ENCODE results near the gene MIX23.

MIX23 gene

GRCh38 chr3:122324871-122325323 is 58.1 kb downstream of the MIX23 start, which contains the start of gene CSTA:
TSS of gene CSTA (plus strand) at chr3:122325248. CDS start at chr3:122325293, 45 bp downstream.
- H3K27ac ChIP-seq (ENCODE audit: low read depth in 2 of 2, low read length in 2 of 2) = no peak within 1 kb of the TSS
- H3K9ac ChIP-seq (ENCODE audit: low read depth in 1 of 2, low read length in 2 of 2) = no peak within 1 kb of the TSS
- no peaks in the 10 kb centered on the region for H3K9me3 ChIP-seq (ENCODE audit: control insufficient read depth in 2 of 2, low read length in 2 of 2)
- no peaks in the 10 kb centered on the region for H3K36me3 ChIP-seq (ENCODE audit: control insufficient read depth in 2 of 2, insufficient read depth in 2 of 2, low read length in 2 of 2)
- H3K27me3 ChIP-seq (ENCODE audit: control insufficient read depth in 2 of 2, insufficient read depth in 2 of 2, low read length in 2 of 2) = no peaks in the 10 kb centered on the region
- H3K4me3 ChIP-seq (ENCODE audit: low read length in 2 of 2) = no peak within 1 kb of the TSS
- no peaks in the 10 kb centered on the region for H3K4me1 ChIP-seq (ENCODE audit: control insufficient read depth in 2 of 2, insufficient read depth in 2 of 2, low read length in 2 of 2)

- Histone ChIP-seq H3K9me3 (ENCODE audit: control insufficient read depth in 2 of 2, low read length in 2 of 2) (no peaks in the 10 kb centered on the region), H3K27me3 (ENCODE audit: control insufficient read depth in 2 of 2, insufficient read depth in 2 of 2, low read length in 2 of 2) (no peaks in the 10 kb centered on the region), H3K9ac (ENCODE audit: low read depth in 1 of 2, low read length in 2 of 2) (no peak overlapping the region), H3K4me3 (ENCODE audit: low read length in 2 of 2) (no peak overlapping the region), H3K27ac (ENCODE audit: low read depth in 2 of 2, low read length in 2 of 2) (no peak overlapping the region), H3K36me3 (ENCODE audit: control insufficient read depth in 2 of 2, insufficient read depth in 2 of 2, low read length in 2 of 2) (no peaks in the 10 kb centered on the region), H3K4me1 (ENCODE audit: control insufficient read depth in 2 of 2, insufficient read depth in 2 of 2, low read length in 2 of 2) (no peaks in the 10 kb centered on the region)
These were observed 60.6 kb downstream of the MIX23 start for GRCh38 chr3:122322095-122323075.

- Histone ChIP-seq H3K9ac (ENCODE audit: low read depth in 1 of 2, low read length in 2 of 2) (no peak overlapping the region), H3K4me1 (ENCODE audit: control insufficient read depth in 2 of 2, insufficient read depth in 2 of 2, low read length in 2 of 2) (peaks cover 8 to 14% of the 10 kb centered on the region in 2 donors), H3K9me3 (ENCODE audit: control insufficient read depth in 2 of 2, low read length in 2 of 2) (no peaks in the 10 kb centered on the region), H3K27ac (ENCODE audit: low read depth in 2 of 2, low read length in 2 of 2) (no peak overlapping the region), H3K36me3 (ENCODE audit: control insufficient read depth in 2 of 2, insufficient read depth in 2 of 2, low read length in 2 of 2) (no peaks in the 10 kb centered on the region), H3K27me3 (ENCODE audit: control insufficient read depth in 2 of 2, insufficient read depth in 2 of 2, low read length in 2 of 2) (no peaks in the 10 kb centered on the region), H3K4me3 (ENCODE audit: low read length in 2 of 2) (no peak overlapping the region)
These were observed 64.4 kb downstream of the MIX23 start for GRCh38 chr3:122318620-122319019.

- H3K27ac ChIP-seq (ENCODE audit: low read depth in 2 of 2, low read length in 2 of 2) = no peak overlapping the region
- peaks cover 11 to 25% of the 10 kb centered on the region in 2 donors for H3K4me1 ChIP-seq (ENCODE audit: control insufficient read depth in 2 of 2, insufficient read depth in 2 of 2, low read length in 2 of 2)
- H3K9ac ChIP-seq (ENCODE audit: low read depth in 1 of 2, low read length in 2 of 2) = no peak overlapping the region
- no peaks in the 10 kb centered on the region for H3K36me3 ChIP-seq (ENCODE audit: control insufficient read depth in 2 of 2, insufficient read depth in 2 of 2, low read length in 2 of 2)
- no peak overlapping the region for H3K4me3 ChIP-seq (ENCODE audit: low read length in 2 of 2)
- H3K9me3 ChIP-seq (ENCODE audit: control insufficient read depth in 2 of 2, low read length in 2 of 2) = no peaks in the 10 kb centered on the region
- H3K27me3 ChIP-seq (ENCODE audit: control insufficient read depth in 2 of 2, insufficient read depth in 2 of 2, low read length in 2 of 2) = no peaks in the 10 kb centered on the region
These were observed 66.7 kb downstream of the MIX23 start for GRCh38 chr3:122316368-122316767.

- no peak overlapping the region for H3K9ac ChIP-seq (ENCODE audit: low read depth in 1 of 2, low read length in 2 of 2)
- H3K27me3 ChIP-seq (ENCODE audit: control insufficient read depth in 2 of 2, insufficient read depth in 2 of 2, low read length in 2 of 2) = no peaks in the 10 kb centered on the region
- H3K27ac ChIP-seq (ENCODE audit: low read depth in 2 of 2, low read length in 2 of 2) = no peak overlapping the region
- no peaks in the 10 kb centered on the region for H3K36me3 ChIP-seq (ENCODE audit: control insufficient read depth in 2 of 2, insufficient read depth in 2 of 2, low read length in 2 of 2)
- no peaks in the 10 kb centered on the region for H3K9me3 ChIP-seq (ENCODE audit: control insufficient read depth in 2 of 2, low read length in 2 of 2)
- H3K4me1 ChIP-seq (ENCODE audit: control insufficient read depth in 2 of 2, insufficient read depth in 2 of 2, low read length in 2 of 2) = peaks cover 17 to 33% of the 10 kb centered on the region in 2 donors
- no peak overlapping the region for H3K4me3 ChIP-seq (ENCODE audit: low read length in 2 of 2)
These were observed 67.4 kb downstream of the MIX23 start for GRCh38 chr3:122315619-122316018.

- H3K27me3 ChIP-seq (ENCODE audit: control insufficient read depth in 2 of 2, insufficient read depth in 2 of 2, low read length in 2 of 2) = no peaks in the 10 kb centered on the region
- peak overlapping the region in 1 of 2 donors; percentile 10 for H3K4me3 ChIP-seq (ENCODE audit: low read length in 2 of 2)
- H3K9me3 ChIP-seq (ENCODE audit: control insufficient read depth in 2 of 2, low read length in 2 of 2) = no peaks in the 10 kb centered on the region
- H3K9ac ChIP-seq (ENCODE audit: low read depth in 1 of 2, low read length in 2 of 2) = no peak overlapping the region
- H3K27ac ChIP-seq (ENCODE audit: low read depth in 2 of 2, low read length in 2 of 2) = peak overlapping the region; percentile 50 to 79
- peaks cover 19 to 34% of the 10 kb centered on the region in 2 donors for H3K4me1 ChIP-seq (ENCODE audit: control insufficient read depth in 2 of 2, insufficient read depth in 2 of 2, low read length in 2 of 2)
- H3K36me3 ChIP-seq (ENCODE audit: control insufficient read depth in 2 of 2, insufficient read depth in 2 of 2, low read length in 2 of 2) = no peaks in the 10 kb centered on the region
These were observed 68.7 kb downstream of the MIX23 start for GRCh38 chr3:122314228-122314876.

GRCh38 chr3:122313281-122313680 is 69.8 kb downstream of the MIX23 start:
- Histone ChIP-seq H3K4me1 (ENCODE audit: control insufficient read depth in 2 of 2, insufficient read depth in 2 of 2, low read length in 2 of 2) (peaks cover 19 to 34% of the 10 kb centered on the region in 2 donors), H3K9ac (ENCODE audit: low read depth in 1 of 2, low read length in 2 of 2) (no peak overlapping the region), H3K9me3 (ENCODE audit: control insufficient read depth in 2 of 2, low read length in 2 of 2) (no peaks in the 10 kb centered on the region), H3K27me3 (ENCODE audit: control insufficient read depth in 2 of 2, insufficient read depth in 2 of 2, low read length in 2 of 2) (no peaks in the 10 kb centered on the region), H3K4me3 (ENCODE audit: low read length in 2 of 2) (no peak overlapping the region), H3K36me3 (ENCODE audit: control insufficient read depth in 2 of 2, insufficient read depth in 2 of 2, low read length in 2 of 2) (no peaks in the 10 kb centered on the region), H3K27ac (ENCODE audit: low read depth in 2 of 2, low read length in 2 of 2) (no peak overlapping the region)

- no peak overlapping the region for H3K4me3 ChIP-seq (ENCODE audit: low read length in 2 of 2)
- no peak overlapping the region for H3K27ac ChIP-seq (ENCODE audit: low read depth in 2 of 2, low read length in 2 of 2)
- no peak overlapping the region for H3K9ac ChIP-seq (ENCODE audit: low read depth in 1 of 2, low read length in 2 of 2)
- H3K9me3 ChIP-seq (ENCODE audit: control insufficient read depth in 2 of 2, low read length in 2 of 2) = no peaks in the 10 kb centered on the region
- H3K36me3 ChIP-seq (ENCODE audit: control insufficient read depth in 2 of 2, insufficient read depth in 2 of 2, low read length in 2 of 2) = no peaks in the 10 kb centered on the region
- H3K4me1 ChIP-seq (ENCODE audit: control insufficient read depth in 2 of 2, insufficient read depth in 2 of 2, low read length in 2 of 2) = peaks cover 19 to 34% of the 10 kb centered on the region in 2 donors
- H3K27me3 ChIP-seq (ENCODE audit: control insufficient read depth in 2 of 2, insufficient read depth in 2 of 2, low read length in 2 of 2) = no peaks in the 10 kb centered on the region
These were observed 70.2 kb downstream of the MIX23 start for GRCh38 chr3:122312826-122313225.

- Histone ChIP-seq H3K27ac (ENCODE audit: low read depth in 2 of 2, low read length in 2 of 2) (peak overlapping the region; percentile 75 to 80), H3K27me3 (ENCODE audit: control insufficient read depth in 2 of 2, insufficient read depth in 2 of 2, low read length in 2 of 2) (no peaks in the 10 kb centered on the region), H3K4me3 (ENCODE audit: low read length in 2 of 2) (peak overlapping the region in 1 of 2 donors; percentile 33), H3K9ac (ENCODE audit: low read depth in 1 of 2, low read length in 2 of 2) (peak overlapping the region in 1 of 2 donors; percentile 4), H3K36me3 (ENCODE audit: control insufficient read depth in 2 of 2, insufficient read depth in 2 of 2, low read length in 2 of 2) (no peaks in the 10 kb centered on the region), H3K4me1 (ENCODE audit: control insufficient read depth in 2 of 2, insufficient read depth in 2 of 2, low read length in 2 of 2) (peaks cover 19 to 43% of the 10 kb centered on the region in 2 donors), H3K9me3 (ENCODE audit: control insufficient read depth in 2 of 2, low read length in 2 of 2) (no peaks in the 10 kb centered on the region)
These were observed 72.7 kb downstream of the MIX23 start for GRCh38 chr3:122310361-122310760.
